ENCODE measurements around the gene UBE2U. TPM values are rescaled to one million over a fixed set of nuclear protein-coding genes. Genes with fewer than 3 reads are reported as not detected.
A peak's percentile ranks its signal among the peaks of the same experiment; 100 is the strongest.
"Not testable (repeated sequence)": the region's sequence is repeated elsewhere in the genome, so short reads cannot be mapped to it uniquely, and the experiment has no call there.

UBE2U gene
- total RNA-seq, 1 experiment from 2014 or later = not detected

DNA sequence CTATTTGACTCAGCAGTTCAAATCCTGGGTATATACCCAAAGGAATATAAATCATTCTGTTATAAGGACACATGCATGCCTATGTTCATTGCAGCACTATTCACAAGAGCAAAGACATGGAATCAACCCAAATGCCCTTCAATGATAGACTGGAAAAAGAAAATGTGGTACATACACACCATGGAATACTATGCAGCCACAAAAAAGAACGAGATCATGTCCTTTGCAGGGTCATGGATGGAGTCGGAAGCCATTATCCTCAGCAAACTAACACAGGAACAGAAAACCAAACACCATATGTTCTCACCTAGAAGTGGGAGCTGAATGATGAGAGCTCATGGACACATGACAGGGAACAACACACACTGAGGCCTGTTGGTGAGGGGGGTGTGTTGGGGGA lies 53.8 kb downstream of the UBE2U start:
- DNase-seq (ENCODE audit: low read depth, low spot score); in situ Hi-C loops (cut with HindIII; ENCODE audit: low pct_unique_long_range_greater_than_20kb, low sequenced_read_pairs): not testable (repeated sequence)

DNA sequence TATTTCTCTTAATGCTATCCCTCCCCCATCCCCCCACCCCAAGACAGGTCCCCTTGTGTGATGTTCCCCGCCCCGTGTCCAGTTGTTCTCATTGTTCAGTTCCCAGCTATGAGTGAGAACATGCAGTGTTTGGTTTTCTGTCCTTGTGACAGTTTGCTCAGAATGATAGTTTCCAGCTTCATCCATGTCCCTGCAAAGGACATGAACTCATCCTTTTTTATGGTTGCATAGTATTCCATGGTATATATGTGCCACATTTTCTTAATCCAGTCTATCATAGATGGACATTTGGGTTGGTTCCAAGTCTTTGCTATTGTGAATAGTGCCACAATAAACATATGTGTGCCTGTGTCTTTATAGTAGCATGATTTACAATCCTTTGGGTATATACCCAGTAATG lies 55.0 kb downstream of the UBE2U start:
- in situ Hi-C loops (cut with HindIII; ENCODE audit: low pct_unique_long_range_greater_than_20kb, low sequenced_read_pairs); DNase-seq (ENCODE audit: low read depth, low spot score): not testable (repeated sequence)

DNA sequence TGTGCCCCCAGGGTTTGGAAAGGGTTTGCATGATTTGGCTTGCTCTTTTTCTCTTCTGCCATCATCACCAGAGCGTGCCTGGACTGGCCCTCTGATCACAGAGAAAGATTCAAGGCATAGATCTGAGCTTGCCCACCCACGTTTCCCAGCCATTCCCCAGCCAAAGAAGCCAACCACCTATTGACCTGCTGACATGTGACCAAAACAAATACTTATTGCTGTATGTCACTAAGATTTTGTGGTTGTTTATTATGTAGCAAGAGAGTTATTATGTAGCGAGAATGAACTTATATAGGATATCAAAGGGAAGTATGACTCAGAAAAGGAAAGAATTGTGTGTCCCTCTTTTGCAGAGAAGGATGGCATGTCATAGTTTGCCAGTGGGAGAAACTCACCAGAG lies 59.9 kb downstream of the UBE2U start:
- DNase-seq (ENCODE audit: low read depth, low spot score) = no peak
- in situ Hi-C loops (cut with HindIII; ENCODE audit: low pct_unique_long_range_greater_than_20kb, low sequenced_read_pairs) = no loop called here

DNA sequence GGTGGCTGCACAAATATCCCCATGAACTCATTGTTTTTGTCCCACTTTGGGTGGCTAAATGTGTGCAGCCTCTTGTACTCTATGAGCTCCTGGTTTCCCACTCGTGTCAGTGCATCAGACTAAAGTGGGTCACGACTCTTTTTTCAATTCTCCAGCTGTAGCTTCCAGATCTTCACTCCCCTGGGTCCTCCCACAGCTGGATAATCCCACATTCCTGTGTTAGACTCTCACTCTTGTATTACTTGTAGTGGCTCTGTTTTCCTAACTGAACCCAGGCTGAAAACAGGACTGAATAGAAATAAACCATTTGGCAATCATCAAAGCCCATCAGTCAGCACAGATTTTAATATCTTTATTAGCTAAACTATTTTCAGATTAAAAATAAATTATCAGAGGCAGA lies 60.4 kb downstream of the UBE2U start:
- in situ Hi-C loops (cut with HindIII; ENCODE audit: low pct_unique_long_range_greater_than_20kb, low sequenced_read_pairs) = no loop called here

GRCh38 chr1:64265141-64265540 lies 61.7 kb downstream of the UBE2U start:
- in situ Hi-C loops (cut with HindIII; ENCODE audit: low pct_unique_long_range_greater_than_20kb, low sequenced_read_pairs) = no loop called here
- no peak for DNase-seq (ENCODE audit: low read depth, low spot score)

More for the DNA sequence above, 60.4 kb downstream of the UBE2U start:
- no peak for DNase-seq (ENCODE audit: low read depth, low spot score)

DNA sequence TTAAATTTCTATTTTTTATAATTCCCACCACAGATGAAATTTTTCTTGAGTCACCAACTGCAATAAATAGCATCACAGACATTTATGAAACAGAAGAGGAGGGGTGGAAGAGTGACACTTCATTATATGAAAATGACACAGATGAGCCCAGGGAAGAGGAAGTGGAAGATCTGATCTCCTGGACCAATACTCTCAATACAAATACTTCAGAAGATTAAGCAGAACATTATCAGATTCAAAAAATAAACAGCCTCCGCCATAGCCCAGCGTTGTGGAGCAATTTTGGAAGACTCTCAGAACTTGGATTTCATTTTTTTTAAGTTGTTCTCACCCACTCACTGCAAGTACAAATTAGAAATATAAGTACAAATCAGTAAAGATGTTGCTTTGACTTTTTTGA lies 63.6 kb downstream of the UBE2U start:
- no peak for DNase-seq (ENCODE audit: low read depth, low spot score)
- in situ Hi-C loops (cut with HindIII; ENCODE audit: low pct_unique_long_range_greater_than_20kb, low sequenced_read_pairs) = no loop called here

GRCh38 chr1:64268653-64269557 lies 65.5 kb downstream of the UBE2U start:
- peak; percentile 79 for DNase-seq (ENCODE audit: low read depth, low spot score)
- in situ Hi-C loops (cut with HindIII; ENCODE audit: low pct_unique_long_range_greater_than_20kb, low sequenced_read_pairs) = no loop called here

GRCh38 chr1:64269558-64269884 lies 66.1 kb downstream of the UBE2U start:
- in situ Hi-C loops (cut with HindIII; ENCODE audit: low pct_unique_long_range_greater_than_20kb, low sequenced_read_pairs) = no loop called here
- DNase-seq (ENCODE audit: low read depth, low spot score) = no peak

DNA sequence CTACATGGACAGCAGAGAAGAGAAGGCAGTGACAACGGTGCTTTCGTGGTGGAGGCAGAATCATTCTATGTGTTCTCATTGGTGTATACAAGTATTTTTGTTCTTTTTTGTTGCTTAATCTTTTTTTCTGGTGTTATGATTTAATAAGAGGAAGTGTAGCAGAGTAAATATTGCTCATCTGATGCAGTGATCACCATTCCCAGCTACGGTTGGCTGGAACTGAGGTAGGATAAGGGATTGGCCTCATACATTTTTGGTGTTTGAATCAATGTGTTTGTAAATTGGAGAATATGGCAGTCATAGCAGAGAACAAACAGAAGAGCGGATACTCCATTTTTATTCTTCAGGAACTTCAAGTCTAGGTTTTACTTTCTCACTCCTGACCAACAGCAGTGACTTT lies 76.6 kb downstream of the UBE2U start:
- in situ Hi-C loops (cut with HindIII; ENCODE audit: low pct_unique_long_range_greater_than_20kb, low sequenced_read_pairs) = no loop called here
- no peak for DNase-seq (ENCODE audit: low read depth, low spot score)

GRCh38 chr1:64282351-64282750 lies 78.9 kb downstream of the UBE2U start:
- DNase-seq (ENCODE audit: low read depth, low spot score) = no peak
- in situ Hi-C loops (cut with HindIII; ENCODE audit: low pct_unique_long_range_greater_than_20kb, low sequenced_read_pairs) = no loop called here

- no peak for DNase-seq (ENCODE audit: low read depth, low spot score)
Measured at GRCh38 chr1:64287071-64287470, 83.6 kb downstream of the UBE2U start.

GRCh38 chr1:64290420-64290819 lies 87.0 kb downstream of the UBE2U start:
- DNase-seq (ENCODE audit: low read depth, low spot score) = no peak
- in situ Hi-C loops (cut with HindIII; ENCODE audit: low pct_unique_long_range_greater_than_20kb, low sequenced_read_pairs) = no loop called here

More at GRCh38 chr1:64287071-64287470, 83.6 kb downstream of the UBE2U start:
- in situ Hi-C loops (cut with HindIII; ENCODE audit: low pct_unique_long_range_greater_than_20kb, low sequenced_read_pairs) = no loop called here

DNA sequence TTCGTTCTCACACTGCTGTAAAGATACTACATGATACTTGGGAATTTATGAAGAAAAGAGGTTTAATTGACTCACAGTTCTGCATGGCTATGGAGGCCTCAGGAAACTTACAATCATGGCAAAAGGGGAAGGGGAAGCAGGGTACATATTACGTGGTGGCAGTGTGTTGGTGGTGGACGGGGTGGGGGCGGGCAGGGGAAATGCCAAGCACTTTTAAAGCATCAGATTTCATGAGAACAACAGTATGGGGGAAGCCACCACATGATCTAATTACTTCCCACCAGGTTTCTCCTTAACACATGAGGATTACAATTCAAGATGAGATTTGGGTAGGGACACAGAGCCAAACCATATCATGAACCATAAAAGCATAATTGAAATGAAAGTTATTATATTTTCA lies 88.5 kb downstream of the UBE2U start:
- DNase-seq (ENCODE audit: low read depth, low spot score) = no peak
- in situ Hi-C loops (cut with HindIII; ENCODE audit: low pct_unique_long_range_greater_than_20kb, low sequenced_read_pairs) = no loop called here

- no peak for DNase-seq (ENCODE audit: low read depth, low spot score)
- in situ Hi-C loops (cut with HindIII; ENCODE audit: low pct_unique_long_range_greater_than_20kb, low sequenced_read_pairs) = no loop called here
Measured at GRCh38 chr1:64292399-64292798, 89.0 kb downstream of the UBE2U start.

- DNase-seq (ENCODE audit: low read depth, low spot score) = no peak
- in situ Hi-C loops (cut with HindIII; ENCODE audit: low pct_unique_long_range_greater_than_20kb, low sequenced_read_pairs) = no loop called here
Measured at GRCh38 chr1:64293820-64294219, 90.4 kb downstream of the UBE2U start.

GRCh38 chr1:64295136-64295535 lies 91.7 kb downstream of the UBE2U start:
- in situ Hi-C loops (cut with HindIII; ENCODE audit: low pct_unique_long_range_greater_than_20kb, low sequenced_read_pairs) = no loop called here
- no peak for DNase-seq (ENCODE audit: low read depth, low spot score)

- in situ Hi-C loops (cut with HindIII; ENCODE audit: low pct_unique_long_range_greater_than_20kb, low sequenced_read_pairs) = no loop called here
- no peak for DNase-seq (ENCODE audit: low read depth, low spot score)
Measured at GRCh38 chr1:64295561-64295960, 92.1 kb downstream of the UBE2U start.

DNA sequence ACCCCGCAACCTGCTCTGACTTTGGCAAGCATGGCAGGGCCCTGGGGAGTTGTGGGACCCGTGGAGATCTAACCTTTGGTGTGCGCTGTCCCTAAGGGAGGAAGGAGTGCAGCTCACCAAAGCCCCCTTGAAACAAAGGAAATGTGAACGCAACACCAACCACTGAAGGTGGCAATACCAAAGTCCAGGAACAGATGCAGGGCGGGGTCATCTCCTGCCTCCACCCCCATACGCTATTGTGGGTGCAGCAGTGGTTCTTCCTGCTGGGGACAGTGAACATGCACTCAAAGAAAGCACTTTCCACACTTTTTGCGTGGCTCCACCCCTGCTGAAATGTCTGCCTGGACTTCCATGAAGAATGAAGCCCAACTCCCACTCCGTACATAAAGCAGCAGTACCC lies 93.0 kb downstream of the UBE2U start:
- in situ Hi-C loops (cut with HindIII; ENCODE audit: low pct_unique_long_range_greater_than_20kb, low sequenced_read_pairs) = no loop called here
- DNase-seq (ENCODE audit: low read depth, low spot score) = no peak

DNA sequence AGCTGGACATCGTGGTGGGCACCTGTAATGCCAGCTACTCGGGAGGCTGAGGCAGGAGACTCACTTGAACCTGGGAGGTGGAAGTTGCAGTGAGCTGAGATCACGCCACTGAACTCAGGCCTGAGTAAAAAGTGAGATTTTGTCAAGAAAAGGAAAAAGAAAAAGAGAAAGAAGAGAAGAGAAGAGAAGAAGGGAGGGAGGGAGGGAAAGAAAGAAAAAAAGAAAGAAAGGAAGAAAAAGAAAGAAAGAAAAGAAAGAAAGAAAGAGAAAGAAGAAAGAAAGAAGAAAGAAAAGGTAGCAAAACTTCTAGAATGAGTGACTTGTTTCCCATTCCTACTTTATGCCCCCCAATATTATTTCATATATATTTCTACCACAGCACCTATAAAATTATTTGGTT lies 98.8 kb downstream of the UBE2U start:
- DNase-seq (ENCODE audit: low read depth, low spot score) = no peak
- in situ Hi-C loops (cut with HindIII; ENCODE audit: low pct_unique_long_range_greater_than_20kb, low sequenced_read_pairs) = no loop called here
